Measurements from ENCODE around the gene OR5F1. TPM values are rescaled to one million over a fixed set of nuclear protein-coding genes. Genes with fewer than 3 reads are reported as not detected.

Gene OR5F1
- polyA plus RNA-seq (ENCODE audit: insufficient read length in 12 of 12) = not detected
- long read RNA-seq, donor 1 = 0 reads
- long read RNA-seq, donor 2 = 0 reads
- long read RNA-seq, donor 3 = 0 reads
- long read RNA-seq, donor 4 = 0 reads
- long read RNA-seq, donor 5 = 0 reads
- long read RNA-seq, donor 6 = 0 reads
- long read RNA-seq, donor 7 = 0 reads
- long read RNA-seq, donor 8 = 0 reads
- long read RNA-seq, donor 9 = 0 reads
- long read RNA-seq, donor 10 = 0 reads
- long read RNA-seq, donor 11 = 0 reads

GRCh38 chr11:55994525-55994924 lies at the start of gene OR5F1:
Gene OR5F1 (minus strand): TSS chr11:55994625. CDS start chr11:55994625, 0 bp downstream.
- DNase-seq = no peak

GRCh38 chr11:56027354-56027753 lies 32.9 kb upstream of the OR5F1 start, which contains the start of gene OR5AS1:
Gene OR5AS1 (plus strand): TSS chr11:56027654. CDS start chr11:56030419, 2,765 bp downstream.
- DNase-seq = no peak

- no peak for DNase-seq
These were observed 19.4 kb upstream of the OR5F1 start for GRCh38 chr11:56013805-56014204.

GRCh38 chr11:56010716-56011115 lies 16.3 kb upstream of the OR5F1 start:
- DNase-seq = no peak

GRCh38 chr11:55970935-55971334 lies 23.5 kb downstream of the OR5F1 start:
- no peak for DNase-seq

GRCh38 chr11:55969845-55970244 lies 24.6 kb downstream of the OR5F1 start, which contains the start of gene OR10AG1:
Gene OR10AG1 (minus strand): TSS chr11:55969945. CDS start chr11:55969907, 38 bp downstream.
- DNase-seq = no peak

GRCh38 chr11:55967914-55968313 lies 26.5 kb downstream of the OR5F1 start:
- no peak for DNase-seq

GRCh38 chr11:55966391-55966790 lies 28.0 kb downstream of the OR5F1 start:
- no peak for DNase-seq

- DNase-seq = no peak
These were observed 37.9 kb downstream of the OR5F1 start for GRCh38 chr11:55956521-55956920.

- DNase-seq = no peak
These were observed 45.1 kb downstream of the OR5F1 start for GRCh38 chr11:55949330-55949729.

Other genes with a start within 250 kb of the OR5F1 start
- gene OR5D13, start 221.2 kb downstream of the OR5F1 start, polyA plus RNA-seq (ENCODE audit: insufficient read length in 12 of 12) = not detected
- not detected for gene OR5D14, start 199.1 kb downstream of the OR5F1 start, polyA plus RNA-seq (ENCODE audit: insufficient read length in 12 of 12)
- not detected for gene OR5L1, start 183.3 kb downstream of the OR5F1 start, polyA plus RNA-seq (ENCODE audit: insufficient read length in 12 of 12)
- gene OR5D18, start 175.0 kb downstream of the OR5F1 start, polyA plus RNA-seq (ENCODE audit: insufficient read length in 12 of 12) = not detected
- gene OR5L2, start 167.4 kb downstream of the OR5F1 start, polyA plus RNA-seq (ENCODE audit: insufficient read length in 12 of 12) = not detected
- gene OR5D16, start 155.9 kb downstream of the OR5F1 start, polyA plus RNA-seq (ENCODE audit: insufficient read length in 12 of 12) = not detected
- gene TRIM51, start 111.3 kb downstream of the OR5F1 start, polyA plus RNA-seq (ENCODE audit: insufficient read length in 12 of 12) = not detected
- gene OR5W2, start 80.0 kb downstream of the OR5F1 start, polyA plus RNA-seq (ENCODE audit: insufficient read length in 12 of 12) = not detected
- not detected for gene OR5I1, start 58.2 kb downstream of the OR5F1 start, polyA plus RNA-seq (ENCODE audit: insufficient read length in 12 of 12)
- not detected for gene OR10AG1, start 24.7 kb downstream of the OR5F1 start, polyA plus RNA-seq (ENCODE audit: insufficient read length in 12 of 12)
- under 1 TPM in 5 of 12 donors, not detected in 7; 0.01 to 0.07 (median 0.03) TPM for gene OR5AS1, start 33.0 kb upstream of the OR5F1 start, polyA plus RNA-seq (ENCODE audit: insufficient read length in 12 of 12)
- not detected for gene OR8I2, start 98.7 kb upstream of the OR5F1 start, polyA plus RNA-seq (ENCODE audit: insufficient read length in 12 of 12)
- gene OR8H2, start 109.1 kb upstream of the OR5F1 start, polyA plus RNA-seq (ENCODE audit: insufficient read length in 12 of 12) = under 1 TPM in 1 of 12 donors, not detected in 11; 0.05 TPM
- gene OR8H3, start 127.7 kb upstream of the OR5F1 start, polyA plus RNA-seq (ENCODE audit: insufficient read length in 12 of 12) = not detected
- gene OR8J3, start 145.6 kb upstream of the OR5F1 start, polyA plus RNA-seq (ENCODE audit: insufficient read length in 12 of 12) = not detected
- gene OR8K5, start 165.7 kb upstream of the OR5F1 start, polyA plus RNA-seq (ENCODE audit: insufficient read length in 12 of 12) = not detected
- gene OR5J2, start 182.0 kb upstream of the OR5F1 start, polyA plus RNA-seq (ENCODE audit: insufficient read length in 12 of 12) = not detected
- gene OR5T2, start 239.6 kb upstream of the OR5F1 start, polyA plus RNA-seq (ENCODE audit: insufficient read length in 12 of 12) = not detected

All from muscle of arm (tissue), 14 donors.